ENCODE results near the gene COL18A1.

COL18A1 gene

DNA sequence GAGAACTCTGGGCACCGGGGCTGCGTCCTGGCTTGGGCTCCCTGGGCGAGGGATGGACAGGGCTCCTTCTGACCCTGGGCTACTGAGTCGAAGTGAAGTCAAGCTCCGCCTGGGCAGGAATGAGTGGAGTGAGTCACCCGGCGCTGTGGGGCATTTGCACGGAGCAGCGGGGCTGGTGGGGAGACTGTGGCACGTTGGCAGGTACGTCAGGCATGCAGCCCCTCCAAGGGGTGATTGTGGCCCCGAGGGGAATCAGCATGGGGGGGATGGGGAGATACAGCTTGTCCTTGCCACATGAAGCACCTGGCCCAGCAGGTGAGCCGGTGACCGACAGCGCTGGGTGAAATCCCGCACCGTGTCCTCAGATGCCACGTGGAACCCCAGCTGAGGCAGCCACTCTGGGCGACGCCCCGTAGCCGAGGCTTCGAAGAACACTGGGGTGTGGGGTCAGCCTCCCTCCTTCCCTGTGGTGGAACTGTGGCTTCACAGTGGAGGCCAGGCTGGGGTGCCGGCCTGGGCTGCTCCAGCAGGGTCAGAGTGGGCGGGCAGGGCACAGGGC, 62.3 kb downstream of the COL18A1 start:
- no peak for DNase-seq (ENCODE audit: low read depth)
- H3K4me3 ChIP-seq (ENCODE audit: low read length): no peak overlapping the region
- no peaks in the 10 kb centered on the region for H3K27me3 ChIP-seq (replicated peaks; ENCODE audit: control insufficient read depth, insufficient read depth, low read length)
- H3K4me1 ChIP-seq (ENCODE audit: control insufficient read depth, insufficient read depth, low read length): peaks cover 21% of the 10 kb centered on the region
- H3K9ac ChIP-seq (ENCODE audit: low read length): no peak overlapping the region
- no peaks in the 10 kb centered on the region for H3K36me3 ChIP-seq (ENCODE audit: control insufficient read depth, insufficient read depth, low read length, severe bottlenecking)
- peaks cover 5% of the 10 kb centered on the region for H3K9me3 ChIP-seq (ENCODE audit: control insufficient read depth, low read length)

DNA sequence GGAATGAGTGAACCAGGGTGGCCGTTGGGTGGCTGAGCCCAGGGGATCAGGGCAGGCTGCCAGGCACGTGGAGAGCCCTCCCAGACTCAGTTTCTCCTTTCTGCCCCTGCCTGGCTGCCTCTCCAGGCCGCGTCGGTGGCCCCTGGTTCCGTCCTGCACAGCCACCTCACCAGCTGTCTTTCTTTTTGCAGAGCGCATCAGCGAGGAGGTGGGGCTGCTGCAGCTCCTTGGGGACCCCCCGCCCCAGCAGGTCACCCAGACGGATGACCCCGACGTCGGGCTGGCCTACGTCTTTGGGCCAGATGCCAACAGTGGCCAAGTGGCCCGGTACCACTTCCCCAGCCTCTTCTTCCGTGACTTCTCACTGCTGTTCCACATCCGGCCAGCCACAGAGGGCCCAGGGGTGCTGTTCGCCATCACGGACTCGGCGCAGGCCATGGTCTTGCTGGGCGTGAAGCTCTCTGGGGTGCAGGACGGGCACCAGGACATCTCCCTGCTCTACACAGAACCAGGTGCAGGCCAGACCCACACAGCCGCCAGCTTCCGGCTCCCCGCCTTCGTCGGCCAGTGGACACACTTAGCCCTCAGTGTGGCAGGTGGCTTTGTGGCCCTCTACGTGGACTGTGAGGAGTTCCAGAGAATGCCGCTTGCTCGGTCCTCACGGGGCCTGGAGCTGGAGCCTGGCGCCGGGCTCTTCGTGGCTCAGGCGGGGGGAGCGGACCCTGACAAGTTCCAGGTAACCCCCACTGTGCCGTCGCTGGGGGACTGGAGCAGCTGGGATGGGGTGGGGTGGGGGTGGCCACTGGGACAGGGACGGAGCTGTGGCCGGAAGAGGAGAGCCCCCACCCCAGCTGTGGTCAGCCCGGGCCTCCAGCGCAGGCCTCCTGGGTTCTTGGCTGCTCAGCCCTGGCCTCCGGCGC, 63.3 kb downstream of the COL18A1 start:
- no peak for DNase-seq (ENCODE audit: low read depth)
- Histone ChIP-seq H3K9me3 (ENCODE audit: control insufficient read depth, low read length) (no peaks in the 10 kb centered on the region), H3K36me3 (ENCODE audit: control insufficient read depth, insufficient read depth, low read length, severe bottlenecking) (no peaks in the 10 kb centered on the region), H3K4me1 (ENCODE audit: control insufficient read depth, insufficient read depth, low read length) (peaks cover 21% of the 10 kb centered on the region), H3K4me3 (ENCODE audit: low read length) (no peak overlapping the region), H3K27me3 (replicated peaks; ENCODE audit: control insufficient read depth, insufficient read depth, low read length) (no peaks in the 10 kb centered on the region), H3K9ac (ENCODE audit: low read length) (no peak overlapping the region)

GRCh38 chr21:45468971-45469272, 64.0 kb downstream of the COL18A1 start:
- Histone ChIP-seq H3K9me3 (ENCODE audit: control insufficient read depth, low read length) (no peaks in the 10 kb centered on the region), H3K9ac (ENCODE audit: low read length) (no peak overlapping the region), H3K4me3 (ENCODE audit: low read length) (no peak overlapping the region), H3K4me1 (ENCODE audit: control insufficient read depth, insufficient read depth, low read length) (peaks cover 21% of the 10 kb centered on the region), H3K27me3 (replicated peaks; ENCODE audit: control insufficient read depth, insufficient read depth, low read length) (no peaks in the 10 kb centered on the region), H3K36me3 (ENCODE audit: control insufficient read depth, insufficient read depth, low read length, severe bottlenecking) (no peaks in the 10 kb centered on the region)
- DNase-seq (ENCODE audit: low read depth): no peak

GRCh38 chr21:45469273-45470086, 64.5 kb downstream of the COL18A1 start:
- H3K36me3 ChIP-seq (ENCODE audit: control insufficient read depth, insufficient read depth, low read length, severe bottlenecking): no peaks in the 10 kb centered on the region
- peak overlapping the region; percentile 16 for H3K9ac ChIP-seq (ENCODE audit: low read length)
- no peaks in the 10 kb centered on the region for H3K9me3 ChIP-seq (ENCODE audit: control insufficient read depth, low read length)
- no peak overlapping the region for H3K4me3 ChIP-seq (ENCODE audit: low read length)
- DNase-seq (ENCODE audit: low read depth): no peak
- H3K27me3 ChIP-seq (replicated peaks; ENCODE audit: control insufficient read depth, insufficient read depth, low read length): no peaks in the 10 kb centered on the region
- peaks cover 21% of the 10 kb centered on the region for H3K4me1 ChIP-seq (ENCODE audit: control insufficient read depth, insufficient read depth, low read length)

DNA sequence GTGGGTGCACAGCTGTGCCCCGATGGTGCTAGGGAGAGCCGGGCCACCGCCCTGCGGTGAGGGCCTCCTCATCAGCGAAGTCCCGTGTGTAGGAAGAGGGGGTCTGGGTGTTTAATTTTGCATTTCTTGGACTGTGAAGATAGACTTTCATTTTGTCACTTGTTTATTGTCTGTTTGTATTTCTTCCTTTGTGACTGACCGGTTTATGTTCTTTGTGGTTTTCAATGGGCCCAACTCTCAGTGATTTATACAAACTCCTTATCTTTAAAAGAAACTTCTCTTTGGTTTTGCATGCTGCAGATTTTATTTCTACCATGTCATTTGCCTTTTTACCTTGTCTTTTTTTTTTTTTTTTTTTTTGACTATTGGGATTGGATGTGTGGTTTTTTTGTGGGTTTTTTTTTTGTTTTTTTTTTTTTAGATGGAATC, 65.1 kb downstream of the COL18A1 start:
- peak overlapping the region; percentile 16 for H3K9ac ChIP-seq (ENCODE audit: low read length)
- H3K4me1 ChIP-seq (ENCODE audit: control insufficient read depth, insufficient read depth, low read length): peaks cover 21% of the 10 kb centered on the region
- no peak overlapping the region for H3K4me3 ChIP-seq (ENCODE audit: low read length)
- DNase-seq (ENCODE audit: low read depth): no peak
- no peaks in the 10 kb centered on the region for H3K36me3 ChIP-seq (ENCODE audit: control insufficient read depth, insufficient read depth, low read length, severe bottlenecking)
- no peaks in the 10 kb centered on the region for H3K9me3 ChIP-seq (ENCODE audit: control insufficient read depth, low read length)
- H3K27me3 ChIP-seq (replicated peaks; ENCODE audit: control insufficient read depth, insufficient read depth, low read length): no peaks in the 10 kb centered on the region

DNA sequence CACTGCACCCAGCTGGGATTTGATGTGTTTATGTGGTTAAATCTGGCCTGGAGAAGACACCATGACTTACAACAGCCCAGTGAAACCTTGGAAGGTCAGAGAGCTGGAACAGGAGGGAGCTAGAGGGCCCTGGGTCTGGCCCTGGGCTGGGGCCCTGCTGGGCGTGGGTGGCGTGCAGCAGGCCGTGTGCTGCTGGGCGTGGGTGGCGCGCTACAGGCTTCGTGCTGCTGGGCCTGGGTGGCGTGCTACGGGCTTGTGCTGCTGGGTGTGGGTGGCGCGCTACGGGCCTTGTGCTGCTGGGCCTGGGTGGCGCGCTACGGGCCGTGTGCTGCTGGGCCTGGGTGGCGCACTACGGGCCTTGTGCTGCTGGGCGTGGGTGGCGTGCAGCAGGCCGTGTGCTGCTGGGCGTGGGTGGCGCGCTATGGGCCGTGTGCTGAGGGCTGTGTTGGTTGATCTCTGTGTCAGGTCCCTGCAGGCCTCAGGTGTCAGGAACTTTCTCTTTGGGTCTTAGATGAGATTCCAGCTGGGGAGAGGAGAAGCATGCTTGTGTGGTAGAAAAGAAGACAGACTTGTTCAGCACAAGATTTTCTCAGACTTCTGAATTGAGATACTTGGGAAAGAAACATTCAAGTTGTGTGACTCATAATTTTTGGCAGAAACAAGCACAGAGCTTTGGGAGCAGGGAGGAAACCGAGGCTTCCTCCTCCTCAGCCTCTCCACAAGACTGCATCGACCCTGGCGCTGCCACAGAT, 66.0 kb downstream of the COL18A1 start:
- no peaks in the 10 kb centered on the region for H3K27me3 ChIP-seq (replicated peaks; ENCODE audit: control insufficient read depth, insufficient read depth, low read length)
- peak overlapping the region; percentile 80 for H3K9ac ChIP-seq (ENCODE audit: low read length)
- peak overlapping the region; percentile 60 for H3K4me3 ChIP-seq (ENCODE audit: low read length)
- no peaks in the 10 kb centered on the region for H3K36me3 ChIP-seq (ENCODE audit: control insufficient read depth, insufficient read depth, low read length, severe bottlenecking)
- no peaks in the 10 kb centered on the region for H3K9me3 ChIP-seq (ENCODE audit: control insufficient read depth, low read length)
- peaks cover 21% of the 10 kb centered on the region for H3K4me1 ChIP-seq (ENCODE audit: control insufficient read depth, insufficient read depth, low read length)
- peak; percentile 88 for DNase-seq (ENCODE audit: low read depth)

DNA sequence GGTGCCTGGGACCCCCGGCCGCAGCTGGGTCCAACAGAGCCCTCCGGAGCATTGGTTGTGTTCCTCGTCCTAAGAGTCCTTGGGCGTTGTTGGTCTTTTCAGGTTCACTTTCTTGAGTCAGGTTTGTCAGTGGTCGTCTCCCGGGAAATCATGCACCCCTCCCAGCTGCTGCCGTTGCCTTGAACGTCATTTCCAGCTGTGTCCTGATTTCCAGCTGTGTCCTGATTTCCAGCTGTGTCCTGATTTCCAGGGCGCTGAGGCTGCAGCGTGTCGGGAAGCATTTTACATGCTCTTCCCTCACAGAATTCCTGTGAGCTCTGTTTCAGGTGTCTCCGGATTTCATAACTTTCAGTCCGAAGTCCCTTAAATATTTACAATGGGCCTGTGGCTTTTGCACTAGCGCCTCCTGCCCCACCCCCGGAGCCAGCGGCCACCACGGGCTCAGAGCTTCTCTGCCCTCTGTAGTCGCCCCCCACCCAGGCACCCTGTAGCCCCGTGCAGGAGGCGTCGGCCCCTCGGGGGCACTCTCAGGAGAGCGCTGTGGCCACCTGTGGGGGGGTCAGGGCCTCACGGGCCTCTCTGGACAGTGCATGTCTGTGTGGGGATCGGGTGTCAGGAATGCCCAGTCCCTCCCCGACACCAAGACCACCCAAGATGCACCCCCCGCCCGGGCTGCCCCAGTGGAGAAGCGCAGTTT, 66.7 kb downstream of the COL18A1 start:
- peak overlapping the region; percentile 60 for H3K4me3 ChIP-seq (ENCODE audit: low read length)
- peak overlapping the region; percentile 80 for H3K9ac ChIP-seq (ENCODE audit: low read length)
- H3K4me1 ChIP-seq (ENCODE audit: control insufficient read depth, insufficient read depth, low read length): peaks cover 21% of the 10 kb centered on the region
- no peaks in the 10 kb centered on the region for H3K36me3 ChIP-seq (ENCODE audit: control insufficient read depth, insufficient read depth, low read length, severe bottlenecking)
- no peaks in the 10 kb centered on the region for H3K9me3 ChIP-seq (ENCODE audit: control insufficient read depth, low read length)
- no peaks in the 10 kb centered on the region for H3K27me3 ChIP-seq (replicated peaks; ENCODE audit: control insufficient read depth, insufficient read depth, low read length)
- peak; percentile 48 for DNase-seq (ENCODE audit: low read depth)

DNA sequence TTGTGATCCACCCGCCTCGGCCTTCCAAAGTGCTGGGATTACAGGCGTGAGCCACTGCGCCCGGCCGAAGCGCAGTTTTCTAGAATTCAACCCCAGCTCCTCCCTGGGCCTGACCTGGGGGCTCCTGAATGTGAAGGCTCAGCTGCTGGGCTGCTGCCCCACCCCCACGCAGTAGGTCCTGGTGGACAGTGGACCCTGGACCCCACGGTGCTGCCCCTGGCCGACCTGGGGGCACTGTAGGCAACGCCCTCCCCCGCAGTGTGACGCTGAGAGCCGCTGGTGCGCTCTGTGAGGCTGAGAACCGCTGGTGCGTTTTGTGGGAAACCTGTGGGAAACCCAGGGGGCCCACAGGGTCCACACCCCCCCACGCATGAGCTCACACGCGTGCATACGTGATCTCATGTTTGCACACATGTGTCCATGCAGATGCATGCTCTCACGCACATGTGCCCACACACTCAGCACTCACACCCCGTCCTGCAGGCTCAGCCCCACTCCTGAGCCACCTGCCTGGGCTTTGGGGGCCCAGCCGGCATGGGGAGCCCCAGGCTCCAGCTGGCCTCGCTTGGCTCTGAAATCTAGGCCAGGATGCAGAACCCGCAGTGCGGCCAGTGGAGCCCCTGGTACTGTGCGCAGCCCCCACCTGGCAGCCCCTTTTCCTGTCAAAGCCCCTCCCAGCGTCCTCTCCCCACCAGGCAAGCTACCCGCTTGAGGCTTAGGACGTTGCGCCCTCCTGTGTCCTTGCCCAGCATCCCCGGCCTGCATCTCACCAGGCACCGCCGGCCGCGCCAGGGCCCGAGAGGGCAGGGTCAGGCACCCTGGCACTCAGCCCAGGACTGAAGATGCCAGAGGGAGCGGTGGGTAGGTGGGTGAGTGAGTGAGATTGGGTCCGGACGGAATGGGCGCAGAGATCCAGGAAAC, 67.7 kb downstream of the COL18A1 start:
- Histone ChIP-seq H3K9me3 (ENCODE audit: control insufficient read depth, low read length) (no peaks in the 10 kb centered on the region), H3K27me3 (replicated peaks; ENCODE audit: control insufficient read depth, insufficient read depth, low read length) (no peaks in the 10 kb centered on the region), H3K4me3 (ENCODE audit: low read length) (no peak overlapping the region), H3K36me3 (ENCODE audit: control insufficient read depth, insufficient read depth, low read length, severe bottlenecking) (no peaks in the 10 kb centered on the region), H3K9ac (ENCODE audit: low read length) (no peak overlapping the region), H3K4me1 (ENCODE audit: control insufficient read depth, insufficient read depth, low read length) (peaks cover 21% of the 10 kb centered on the region)
- DNase-seq (ENCODE audit: low read depth): no peak

- H3K4me1 ChIP-seq (ENCODE audit: control insufficient read depth, insufficient read depth, low read length): peaks cover 21% of the 10 kb centered on the region
- no peaks in the 10 kb centered on the region for H3K9me3 ChIP-seq (ENCODE audit: control insufficient read depth, low read length)
- no peak for DNase-seq (ENCODE audit: low read depth)
- no peaks in the 10 kb centered on the region for H3K27me3 ChIP-seq (replicated peaks; ENCODE audit: control insufficient read depth, insufficient read depth, low read length)
- H3K9ac ChIP-seq (ENCODE audit: low read length): no peak overlapping the region
- H3K4me3 ChIP-seq (ENCODE audit: low read length): no peak overlapping the region
- peaks cover 1% of the 10 kb centered on the region for H3K36me3 ChIP-seq (ENCODE audit: control insufficient read depth, insufficient read depth, low read length, severe bottlenecking)
Observed at GRCh38 chr21:45473496-45474322, 68.7 kb downstream of the COL18A1 start.

Measured in adipocyte (in vitro differentiated cells).